Measurements from ENCODE around the gene KAT8.

GRCh38 chr16:31080035-31080629, 37.3 kb upstream of the KAT8 start:
- TF ChIP-seq CTCF (IDR thresholded peaks at IDR 0.05) (no peak), POLR2A (IDR thresholded peaks at IDR 0.05) (no peak)

Data from uterus (tissue), 2 donors.